SK-N-SH treated with all-trans-retinoic acid at 6 μM for 48 hours (cell line): ENCODE results near the gene PHACTR3.

Experiments
- ESRRG ChIP-seq: fragments of 250-450 bp; sonication (Bioruptor Pico); IDR thresholded peaks from 2 replicates; pipeline ENCODE4 v1.6.1; 2021; ENCODE audit warnings: mild to moderate bottlenecking
- PPARA ChIP-seq: fragments of 250-450 bp; sonication (Bioruptor Pico); IDR thresholded peaks from 2 replicates; pipeline ENCODE4 v1.5.0; 2020; ENCODE audit warnings: mild to moderate bottlenecking, borderline replicate concordance
- RARB ChIP-seq: fragments of 250-450 bp; sonication (Bioruptor Pico); IDR thresholded peaks from 2 replicates; pipeline ENCODE4 v1.8.0; 2021; ENCODE audit warnings: mild to moderate bottlenecking, moderate library complexity
- TCF4 ChIP-seq: fragments of 250-450 bp; sonication (Bioruptor Pico); IDR thresholded peaks from 2 replicates; pipeline ENCODE4 v1.8.0; 2021; ENCODE audit warnings: mild to moderate bottlenecking, moderate library complexity, borderline replicate concordance
- TOX ChIP-seq: fragments of 250-450 bp; sonication (Bioruptor Pico); IDR thresholded peaks from 2 replicates; pipeline ENCODE4 v1.8.0; 2021; ENCODE audit warnings: mild to moderate bottlenecking, moderate library complexity, borderline replicate concordance
- ZFP30 ChIP-seq: fragments of 450-650 bp; formaldehyde crosslinking; IDR thresholded peaks from 2 replicates; pipeline ENCODE4 v1.5.0; 2022; ENCODE audit warnings: mild to moderate bottlenecking, moderate library complexity
- ZNF8 ChIP-seq: fragments of 450-650 bp; formaldehyde crosslinking; IDR thresholded peaks from 2 replicates; pipeline ENCODE4 v1.5.0; 2020; ENCODE audit warnings: mild to moderate bottlenecking, moderate library complexity
- TF ChIP-seq, protein P1 (sequence below): fragments of 250-450 bp; sonication (Bioruptor Pico); IDR thresholded peaks from 2 replicates; pipeline ENCODE4 v1.8.0; 2020; ENCODE audit warnings: mild to moderate bottlenecking, moderate library complexity, borderline replicate concordance
- TF ChIP-seq, protein P2 (sequence below): fragments of 250-450 bp; sonication (Bioruptor Pico); IDR thresholded peaks from 2 replicates; pipeline ENCODE4 v1.5.1; 2020; ENCODE audit warnings: low read depth, mild to moderate bottlenecking, moderate library complexity

DNA sequence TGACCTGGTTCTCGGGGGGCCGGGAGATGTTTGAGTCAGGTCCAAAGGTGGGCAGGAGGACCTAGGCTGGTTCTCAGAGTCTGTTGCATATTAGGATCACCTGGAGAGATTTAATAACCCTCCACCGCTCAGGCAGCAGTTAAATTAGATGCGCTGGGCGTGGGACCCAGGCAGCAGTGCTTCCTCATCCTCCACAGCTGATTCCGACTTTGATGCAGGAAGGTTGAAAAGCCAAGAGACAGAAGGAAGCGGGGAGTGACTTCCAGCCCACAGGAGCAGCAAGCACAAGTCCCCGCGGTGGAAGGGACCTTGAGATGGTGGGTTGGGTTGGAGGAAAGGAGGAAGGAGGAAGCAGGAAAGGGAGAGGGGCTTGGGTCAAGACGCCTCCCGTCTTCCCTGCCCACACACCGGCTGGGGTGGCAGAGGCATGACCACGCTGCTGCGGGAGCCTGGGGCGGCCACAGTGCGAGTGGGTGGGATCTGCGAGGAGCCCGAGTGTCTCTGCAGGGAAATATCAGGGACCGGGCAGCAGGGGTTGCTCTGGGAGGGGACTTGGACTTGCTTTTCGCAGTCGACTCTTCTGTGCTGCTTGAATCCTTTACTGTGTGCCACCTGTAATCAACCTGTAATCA is 146.0 kb downstream of the PHACTR3 start:
- TF ChIP-seq TCF4 (CRISPR knock-in tag) (no peak), ZNF8 (no peak), RARB (CRISPR knock-in tag) (no peak), PPARA (CRISPR knock-in tag) (no peak), ESRRG (CRISPR knock-in tag) (no peak), TOX (CRISPR knock-in tag) (no peak), ZFP30 (CRISPR knock-in tag) (no peak)
- TF ChIP-seq, protein P1, sequence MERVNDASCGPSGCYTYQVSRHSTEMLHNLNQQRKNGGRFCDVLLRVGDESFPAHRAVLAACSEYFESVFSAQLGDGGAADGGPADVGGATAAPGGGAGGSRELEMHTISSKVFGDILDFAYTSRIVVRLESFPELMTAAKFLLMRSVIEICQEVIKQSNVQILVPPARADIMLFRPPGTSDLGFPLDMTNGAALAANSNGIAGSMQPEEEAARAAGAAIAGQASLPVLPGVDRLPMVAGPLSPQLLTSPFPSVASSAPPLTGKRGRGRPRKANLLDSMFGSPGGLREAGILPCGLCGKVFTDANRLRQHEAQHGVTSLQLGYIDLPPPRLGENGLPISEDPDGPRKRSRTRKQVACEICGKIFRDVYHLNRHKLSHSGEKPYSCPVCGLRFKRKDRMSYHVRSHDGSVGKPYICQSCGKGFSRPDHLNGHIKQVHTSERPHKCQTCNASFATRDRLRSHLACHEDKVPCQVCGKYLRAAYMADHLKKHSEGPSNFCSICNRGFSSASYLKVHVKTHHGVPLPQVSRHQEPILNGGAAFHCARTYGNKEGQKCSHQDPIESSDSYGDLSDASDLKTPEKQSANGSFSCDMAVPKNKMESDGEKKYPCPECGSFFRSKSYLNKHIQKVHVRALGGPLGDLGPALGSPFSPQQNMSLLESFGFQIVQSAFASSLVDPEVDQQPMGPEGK (CRISPR knock-in tag), result no peak
- TF ChIP-seq, protein P2, sequence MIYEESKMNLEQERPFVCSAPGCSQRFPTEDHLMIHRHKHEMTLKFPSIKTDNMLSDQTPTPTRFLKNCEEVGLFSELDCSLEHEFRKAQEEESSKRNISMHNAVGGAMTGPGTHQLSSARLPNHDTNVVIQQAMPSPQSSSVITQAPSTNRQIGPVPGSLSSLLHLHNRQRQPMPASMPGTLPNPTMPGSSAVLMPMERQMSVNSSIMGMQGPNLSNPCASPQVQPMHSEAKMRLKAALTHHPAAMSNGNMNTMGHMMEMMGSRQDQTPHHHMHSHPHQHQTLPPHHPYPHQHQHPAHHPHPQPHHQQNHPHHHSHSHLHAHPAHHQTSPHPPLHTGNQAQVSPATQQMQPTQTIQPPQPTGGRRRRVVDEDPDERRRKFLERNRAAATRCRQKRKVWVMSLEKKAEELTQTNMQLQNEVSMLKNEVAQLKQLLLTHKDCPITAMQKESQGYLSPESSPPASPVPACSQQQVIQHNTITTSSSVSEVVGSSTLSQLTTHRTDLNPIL (CRISPR knock-in tag), result no peak
